OCI-LY1 (cell line): ENCODE results near the gene MTCP1.

Experiments
- H2AFZ ChIP-seq: fragments of 200-600 bp; sonication (generic), shearing (Covaris generic); 2 replicates; pipeline ENCODE4 v1.6.0; 2014; ENCODE audit warnings: antibody characterized with exemption, mild to moderate bottlenecking, low read length
- H3F3A ChIP-seq: fragments of 200-600 bp; sonication (generic), shearing (Covaris generic); 2 replicates; pipeline ENCODE4 v1.6.0; 2014; ENCODE audit warnings: mild to moderate bottlenecking, antibody characterized with exemption, low read length, moderate library complexity; ENCODE audit not compliant: insufficient read depth
- H3K27ac ChIP-seq: fragments of 200-600 bp; sonication (generic); 2 replicates; pipeline ENCODE4 v1.5.1; 2014; ENCODE audit warnings: low read length, mixed run types, mild to moderate bottlenecking, low read depth; ENCODE audit not compliant: poor library complexity, severe bottlenecking
- H3K27me3 ChIP-seq: fragments of 200-600 bp; sonication (generic); 2 replicates; pipeline ENCODE4 v1.6.0; 2014; ENCODE audit warnings: antibody characterized with exemption, mild to moderate bottlenecking, low read length, moderate library complexity; ENCODE audit not compliant: insufficient read depth
- H3K36me3 ChIP-seq: fragments of 200-600 bp; sonication (generic); 2 replicates; pipeline ENCODE4 v1.6.1; 2014; ENCODE audit warnings: mild to moderate bottlenecking, antibody characterized with exemption, low read length, moderate library complexity, mixed read lengths; ENCODE audit not compliant: insufficient read depth
- H3K4me1 ChIP-seq: fragments of 200-600 bp; sonication (generic); 2 replicates; pipeline ENCODE4 v1.5.1; 2014; ENCODE audit warnings: mild to moderate bottlenecking, low read length, moderate library complexity; ENCODE audit not compliant: insufficient read depth, severe bottlenecking
- H3K4me2 ChIP-seq: fragments of 200-600 bp; sonication (generic), shearing (Covaris generic); 2 replicates; pipeline ENCODE4 v1.6.1; 2014; ENCODE audit warnings: low read length
- H3K4me3 ChIP-seq: fragments of 200-600 bp; sonication (generic); 2 replicates; pipeline ENCODE4 v1.5.1; 2014; ENCODE audit warnings: low read length, low read depth, mild to moderate bottlenecking, mixed read lengths; ENCODE audit not compliant: poor library complexity, severe bottlenecking
- H3K79me2 ChIP-seq: fragments of 200-600 bp; shearing (Covaris generic); 2 replicates; pipeline ENCODE4 v1.6.1; 2016; ENCODE audit warnings: mixed run types, low read length, mixed read lengths; ENCODE audit not compliant: insufficient read depth
- H3K9ac ChIP-seq: fragments of 200-600 bp; sonication (generic), shearing (Covaris generic); 2 replicates; pipeline ENCODE4 v1.6.1; 2014; ENCODE audit warnings: mild to moderate bottlenecking, low read length, mixed read lengths
- H3K9me2 ChIP-seq: fragments of 200-600 bp; sonication (generic), shearing (Covaris generic); 2 replicates; pipeline ENCODE4 v1.6.1; 2014; ENCODE audit warnings: low read depth, mild to moderate bottlenecking, low read length, mixed read lengths
- H3K9me3 ChIP-seq: fragments of 200-600 bp; shearing (Covaris generic); 2 replicates; pipeline ENCODE4 v1.6.1; 2014; ENCODE audit warnings: low read length, mixed read lengths
- H4K20me1 ChIP-seq: fragments of 200-600 bp; sonication (generic), shearing (Covaris generic); 2 replicates; pipeline ENCODE4 v1.6.0; 2016; ENCODE audit warnings: mild to moderate bottlenecking, low read length; ENCODE audit not compliant: insufficient read depth
- EZH2 ChIP-seq: fragments of 200-600 bp; sonication (generic), shearing (Covaris generic); IDR thresholded peaks from 2 replicates; pipeline ENCODE4 v1.8.0; 2017; ENCODE audit warnings: borderline replicate concordance, mixed run types, mild to moderate bottlenecking, antibody characterized with exemption, low read length, moderate library complexity, mixed read lengths
- TF ChIP-seq, protein P1 (sequence below): fragments of 200-600 bp; sonication (generic), shearing (Covaris generic); IDR thresholded peaks from 2 replicates; pipeline ENCODE4 v1.5.1; 2017; ENCODE audit warnings: mild to moderate bottlenecking, antibody characterized with exemption, low read length, moderate library complexity, mixed read lengths

MTCP1 gene

DNA sequence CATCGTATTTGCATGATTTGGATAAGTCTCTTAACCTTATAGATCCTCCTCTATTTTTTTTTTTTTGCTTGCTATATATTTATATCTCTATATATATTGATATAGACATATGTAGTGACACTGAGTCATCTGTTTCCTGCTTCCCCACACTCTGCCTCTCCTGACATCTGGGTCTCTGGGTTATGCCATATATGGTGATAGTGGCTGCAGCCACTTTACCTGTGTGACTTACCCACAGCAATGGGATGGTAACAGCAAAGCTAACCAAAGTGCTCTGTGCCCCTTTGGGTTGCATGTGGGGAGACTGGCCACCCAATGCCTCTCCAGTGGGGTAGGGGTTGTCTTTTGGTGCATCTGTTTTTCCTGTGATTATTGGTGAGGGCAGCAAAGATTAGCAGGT is 14.5 kb downstream of the MTCP1 start:
- Histone ChIP-seq H3K27me3 (no peaks in the 10 kb centered on the region), H3K4me2 (no peak overlapping the region)

DNA sequence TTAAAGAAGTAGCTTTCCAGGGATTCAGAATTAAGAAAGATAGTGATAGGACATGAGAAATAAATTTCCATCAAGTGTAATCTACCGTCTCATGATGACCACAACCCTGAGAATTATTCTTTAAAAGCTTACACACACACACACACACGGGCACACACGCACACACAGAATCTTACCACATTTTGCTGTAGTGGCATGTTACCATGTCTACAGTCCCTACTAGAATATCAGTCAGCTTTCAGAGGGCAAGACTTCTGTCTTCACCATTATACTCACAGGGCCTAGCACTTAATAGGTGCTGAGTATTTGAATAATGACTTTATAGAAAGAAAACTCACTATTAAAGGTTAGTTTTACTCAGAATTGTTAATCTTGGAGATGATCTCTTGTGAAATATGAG is 15.4 kb downstream of the MTCP1 start:
- Histone ChIP-seq H3K27ac (no peak overlapping the region), H4K20me1 (no peaks in the 10 kb centered on the region), H3K4me1 (peaks cover 13% of the 10 kb centered on the region), H3F3A (no peaks in the 10 kb centered on the region), H3K27me3 (no peaks in the 10 kb centered on the region), H3K9me2 (no peaks in the 10 kb centered on the region), H3K36me3 (peaks cover 17% of the 10 kb centered on the region; the same call in 1 of the 2 replicates), H2AFZ (no peak overlapping the region), H3K9me3 (no peaks in the 10 kb centered on the region), H3K4me3 (no peak overlapping the region), H3K4me2 (no peak overlapping the region), H3K79me2 (no peaks in the 10 kb centered on the region), H3K9ac (no peak overlapping the region)
- TF ChIP-seq, protein P1, sequence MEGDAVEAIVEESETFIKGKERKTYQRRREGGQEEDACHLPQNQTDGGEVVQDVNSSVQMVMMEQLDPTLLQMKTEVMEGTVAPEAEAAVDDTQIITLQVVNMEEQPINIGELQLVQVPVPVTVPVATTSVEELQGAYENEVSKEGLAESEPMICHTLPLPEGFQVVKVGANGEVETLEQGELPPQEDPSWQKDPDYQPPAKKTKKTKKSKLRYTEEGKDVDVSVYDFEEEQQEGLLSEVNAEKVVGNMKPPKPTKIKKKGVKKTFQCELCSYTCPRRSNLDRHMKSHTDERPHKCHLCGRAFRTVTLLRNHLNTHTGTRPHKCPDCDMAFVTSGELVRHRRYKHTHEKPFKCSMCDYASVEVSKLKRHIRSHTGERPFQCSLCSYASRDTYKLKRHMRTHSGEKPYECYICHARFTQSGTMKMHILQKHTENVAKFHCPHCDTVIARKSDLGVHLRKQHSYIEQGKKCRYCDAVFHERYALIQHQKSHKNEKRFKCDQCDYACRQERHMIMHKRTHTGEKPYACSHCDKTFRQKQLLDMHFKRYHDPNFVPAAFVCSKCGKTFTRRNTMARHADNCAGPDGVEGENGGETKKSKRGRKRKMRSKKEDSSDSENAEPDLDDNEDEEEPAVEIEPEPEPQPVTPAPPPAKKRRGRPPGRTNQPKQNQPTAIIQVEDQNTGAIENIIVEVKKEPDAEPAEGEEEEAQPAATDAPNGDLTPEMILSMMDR, result no peak
- TF ChIP-seq EZH2, result no peak

More for the DNA sequence above, 14.5 kb downstream of the MTCP1 start:
- no peak overlapping the region for H3K9ac ChIP-seq
- no peaks in the 10 kb centered on the region for H3K9me3 ChIP-seq
- H2AFZ ChIP-seq, result no peak overlapping the region
- no peaks in the 10 kb centered on the region for H3K79me2 ChIP-seq
- H4K20me1 ChIP-seq, result no peaks in the 10 kb centered on the region
- peaks cover 13% of the 10 kb centered on the region for H3K4me1 ChIP-seq
- no peak overlapping the region for H3K4me3 ChIP-seq
- TF ChIP-seq EZH2, result no peak
- TF ChIP-seq, protein P1, result no peak
- H3K9me2 ChIP-seq, result no peaks in the 10 kb centered on the region
- no peak overlapping the region for H3K27ac ChIP-seq
- peaks cover 21% of the 10 kb centered on the region for H3K36me3 ChIP-seq
- no peaks in the 10 kb centered on the region for H3F3A ChIP-seq

DNA sequence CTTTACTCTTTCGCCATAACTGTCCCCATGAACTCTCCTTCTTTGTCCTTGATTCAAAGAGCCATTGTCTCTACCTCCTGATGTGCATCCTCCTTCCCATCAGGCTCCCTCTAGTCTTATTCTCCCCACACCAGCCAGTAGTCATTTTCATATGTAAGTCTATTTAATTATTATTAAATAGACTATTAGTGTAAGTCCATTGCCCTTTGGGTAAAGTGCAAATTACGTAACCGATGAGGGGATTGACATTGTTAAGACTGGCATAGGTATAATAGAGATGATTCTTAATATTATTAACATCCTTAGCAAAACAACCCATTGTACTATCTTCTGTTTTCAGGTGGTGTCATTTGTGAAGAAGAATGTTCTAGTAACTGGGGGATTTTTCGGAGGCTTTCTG is 16.7 kb downstream of the MTCP1 start:
- Histone ChIP-seq H3K4me2 (no peak overlapping the region), H3K4me1 (peaks cover 13% of the 10 kb centered on the region), H3K36me3 (peaks cover 6% of the 10 kb centered on the region; the same call in 1 of the 2 replicates), H3K9me2 (no peaks in the 10 kb centered on the region), H4K20me1 (no peaks in the 10 kb centered on the region), H3F3A (no peaks in the 10 kb centered on the region), H3K27ac (no peak overlapping the region), H3K79me2 (no peaks in the 10 kb centered on the region), H3K9me3 (no peaks in the 10 kb centered on the region), H3K9ac (no peak overlapping the region), H3K27me3 (no peaks in the 10 kb centered on the region), H2AFZ (no peak overlapping the region), H3K4me3 (no peak overlapping the region)
- no peak for TF ChIP-seq EZH2
- TF ChIP-seq, protein P1, result no peak
